Body of pancreas (tissue), 4 donors: ENCODE results near the gene RERG. TPM values are rescaled to one million over a fixed set of nuclear protein-coding genes. Genes with fewer than 3 reads are reported as not detected.
A peak's percentile ranks its signal among the peaks of the same experiment; 100 is the strongest.

Source experiments
- ATAC-seq: fragments of 150-250 bp; one replicate; pipeline ENCODE4 v1.9.1; 2016
- DNase-seq, 4 donors: peaks; one replicate each; pipeline ENCODE4 v3.0.0-alpha.2; 2019
- H3K27ac ChIP-seq, 4 donors: fragments of 200-600 bp; sonication (generic); 1 replicate in 3 of 4; 2 replicates in 1 of 4; pipeline versions ENCODE4 v1.5.1 to v1.6.1; 2016 to 2019; ENCODE audit warnings: mild to moderate bottlenecking in 1 of 4, mixed read lengths in 1 of 4, moderate library complexity in 1 of 4
- H3K27me3 ChIP-seq, 2 donors: fragments of 200-600 bp; sonication (generic); one replicate each; pipeline ENCODE4 v1.6.0; 2016; ENCODE audit warnings: mild to moderate bottlenecking in 1 of 2
- H3K36me3 ChIP-seq, 2 donors: fragments of 200-600 bp; sonication (generic); replicated peaks in 1 of 2; 2 replicates each; pipeline ENCODE4 v1.5.1; 2016; ENCODE audit warnings: low read depth in 2 of 2; ENCODE audit not compliant: insufficient read depth in 1 of 2
- H3K4me1 ChIP-seq: fragments of 200-600 bp; sonication (generic); one replicate; pipeline ENCODE4 v1.6.0; 2016
- H3K4me3 ChIP-seq, 2 donors: fragments of 200-600 bp; sonication (generic); 1 replicate in 1 of 2; 2 replicates in 1 of 2; pipeline ENCODE4 v1.5.1; 2016 to 2019
- H3K9me3 ChIP-seq, 3 donors: fragments of 200-600 bp; sonication (generic); 1 replicate in 2 of 3; 2 replicates in 1 of 3; pipeline ENCODE4 v1.5.1; 2016
- CTCF ChIP-seq, 7 experiments: fragments of 450-650 bp in 4 of 7; fragments of 200-600 bp in 3 of 7; sonication (generic) in 3 of 7; IDR thresholded peaks; one replicate each; pipeline ENCODE4 v1.5.1; 2016 to 2019; ENCODE audit warnings: antibody characterized with exemption in 7 of 7
- POLR2A ChIP-seq, 3 donors: fragments of 450-650 bp; IDR thresholded peaks; one replicate each; pipeline ENCODE4 v1.6.1; 2016; ENCODE audit warnings: antibody characterized with exemption in 3 of 3, mild to moderate bottlenecking in 2 of 3
- WGBS, 2 donors: methylation state at CpG; one replicate each; pipeline ENCODE4 v1.1.5; 2017; 5-methylcytosine and 5-hydroxymethylcytosine counted together
- intact Hi-C: fragments of 100-400 bp; cut with DNase I; formaldehyde crosslinking; loops from one replicate; pipeline ENCODE4 v1.15.1; 2023
- total RNA-seq, 2 donors: library from RNA; depleted of rRNA; stranded (reverse); fragments of >200 nt; gene quantifications; one replicate each; pipeline ENCODE4 v1.1.0, GENCODE V29; 2016

Gene RERG
- total RNA-seq, 2 donors from 2014 or later, result 10.9 to 13.8 TPM

- peak in 2 of 4 donors; percentile 7 to 44 for DNase-seq
- intact Hi-C loops, result no loop called here
These were observed 69.8 kb downstream of the RERG start for GRCh38 chr12:15151161-15152091.

GRCh38 chr12:15146585-15146984 lies 74.6 kb downstream of the RERG start:
- WGBS, 2 donors, result 7 to 23% methylated on average over 3 of the region's 3 CpGs
- no peak overlapping the region for H3K4me3 ChIP-seq
- no peaks in the 10 kb centered on the region for H3K9me3 ChIP-seq
- no peak for TF ChIP-seq POLR2A (IDR thresholded peaks at IDR 0.05)
- no peak for TF ChIP-seq CTCF (IDR thresholded peaks at IDR 0.05)
- peaks cover 8% of the 10 kb centered on the region for H3K4me1 ChIP-seq
- peak in 1 of 4 donors; percentile 12 for DNase-seq
- H3K27me3 ChIP-seq, result no peaks in the 10 kb centered on the region
- intact Hi-C loops, result loop anchor here (10.0 kb wide), 1 partner anchor 78 kb away; the partner anchor contains the start of gene RERG
- ATAC-seq, result no peak
- H3K27ac ChIP-seq, result peak overlapping the region in 1 of 4 donors; percentile 18
- no peaks in the 10 kb centered on the region for H3K36me3 ChIP-seq

More at GRCh38 chr12:15151161-15152091, 69.8 kb downstream of the RERG start:
- WGBS, 2 donors, result 41 to 49% methylated on average over 5 of the region's 5 CpGs
- no peak overlapping the region for H3K27ac ChIP-seq
- peaks cover 15% of the 10 kb centered on the region for H3K4me1 ChIP-seq
- no peak overlapping the region for H3K4me3 ChIP-seq
- H3K36me3 ChIP-seq, result no peaks in the 10 kb centered on the region
- H3K27me3 ChIP-seq, result no peaks in the 10 kb centered on the region
- peak; percentile 52 for ATAC-seq
- TF ChIP-seq CTCF (IDR thresholded peaks at IDR 0.05) (peak; percentile 23 to 64 (median 49)), POLR2A (IDR thresholded peaks at IDR 0.05) (no peak)
- no peaks in the 10 kb centered on the region for H3K9me3 ChIP-seq

GRCh38 chr12:15143467-15143866 lies 77.8 kb downstream of the RERG start:
- H3K27ac ChIP-seq, result no peak overlapping the region
- no peaks in the 10 kb centered on the region for H3K36me3 ChIP-seq
- H3K4me1 ChIP-seq, result peaks cover 8% of the 10 kb centered on the region
- H3K4me3 ChIP-seq, result no peak overlapping the region
- no peaks in the 10 kb centered on the region for H3K9me3 ChIP-seq
- no peak for ATAC-seq
- no peak for DNase-seq
- TF ChIP-seq POLR2A (IDR thresholded peaks at IDR 0.05) (no peak), CTCF (IDR thresholded peaks at IDR 0.05) (no peak)
- intact Hi-C loops, result loop anchor here (10.0 kb wide), 1 partner anchor 81 kb away; the partner anchor contains the start of gene RERG
- no peaks in the 10 kb centered on the region for H3K27me3 ChIP-seq

- intact Hi-C loops, result loop anchor here (10.0 kb wide), 1 partner anchor 82 kb away; the partner anchor contains the start of gene RERG
- TF ChIP-seq CTCF (IDR thresholded peaks at IDR 0.05), result no peak
- no peak for TF ChIP-seq POLR2A (IDR thresholded peaks at IDR 0.05)
- 84 to 93% methylated on average over 2 of the region's 2 CpGs for WGBS, 2 donors
- H3K27ac ChIP-seq, result no peak overlapping the region
- no peaks in the 10 kb centered on the region for H3K9me3 ChIP-seq
- H3K36me3 ChIP-seq, result no peaks in the 10 kb centered on the region
- H3K27me3 ChIP-seq, result no peaks in the 10 kb centered on the region
- H3K4me1 ChIP-seq, result peaks cover 8% of the 10 kb centered on the region
- no peak overlapping the region for H3K4me3 ChIP-seq
- no peak for ATAC-seq
- DNase-seq, result no peak
These were observed 78.5 kb downstream of the RERG start for GRCh38 chr12:15142711-15143110.
